IMR-90 (cell line): ENCODE measurements around the gene USP16. TPM values are rescaled to one million over a fixed set of nuclear protein-coding genes. Genes with fewer than 3 reads are reported as not detected.

Experiments
- ATAC-seq: fragments of 200-7000 bp; cut with Tn5 transposase; 2 replicates; pipeline ENCODE4 v1.9.1; 2020; ENCODE audit warnings: low read depth, mild to moderate bottlenecking, moderate library complexity
- BruUV-seq: library from RNA; stranded (reverse); fragments of 400-500 nt; replicated peaks from 2 replicates; lab custom pipeline; 2021; lab: Mats Ljungman, UMichigan
- CTCF ChIA-PET: fragments of 300-600 bp; formaldehyde crosslinking; extraction: SDS; loops from one replicate; lab custom pipeline; 2021; ENCODE audit warnings: antibody characterized with exemption; lab: Yijun Ruan, JAX
- POLR2A ChIA-PET: fragments of 300-600 bp; sonication (Branson Sonifier 250); formaldehyde crosslinking; loops from one replicate; lab custom pipeline; 2022; ENCODE audit warnings: antibody characterized with exemption; ENCODE audit not compliant: unreplicated experiment; lab: Charles Lee
- DNase-seq: peaks from one replicate; pipeline ENCODE4 v3.0.0; 2013
- H2AFZ ChIP-seq: replicated peaks from 2 replicates; pipeline ENCODE3; 2013; ENCODE audit warnings: low read length, mild to moderate bottlenecking; ENCODE audit not compliant: poor library complexity
- H2AK5ac ChIP-seq: 2 replicates; pipeline ENCODE4 v1.6.1; 2013; ENCODE audit warnings: low read depth, low read length, inconsistent platforms
- H2AK9ac ChIP-seq: replicated peaks from 2 replicates; pipeline ENCODE3; 2013; ENCODE audit warnings: mild to moderate bottlenecking, low read depth, low read length, moderate library complexity; ENCODE audit not compliant: poor library complexity
- H2BK120ac ChIP-seq: 2 replicates; pipeline ENCODE4 v1.6.1; 2013; ENCODE audit warnings: low read depth, low read length, inconsistent platforms
- H2BK15ac ChIP-seq: 3 replicates; pipeline ENCODE4 v1.6.1; 2013; ENCODE audit warnings: low read depth, low read length, inconsistent platforms
- H2BK20ac ChIP-seq: 2 replicates; pipeline ENCODE4 v1.6.1; 2013; ENCODE audit warnings: low read depth, mild to moderate bottlenecking, inconsistent platforms, low read length, moderate library complexity
- H2BK5ac ChIP-seq: 2 replicates; pipeline ENCODE4 v1.6.1; 2013; ENCODE audit warnings: mild to moderate bottlenecking, low read depth, low read length, inconsistent platforms; ENCODE audit not compliant: poor library complexity, severe bottlenecking
- H3K14ac ChIP-seq: replicated peaks from 2 replicates; pipeline ENCODE4 v1.6.1; 2013; ENCODE audit warnings: low read depth, low read length, inconsistent platforms
- H3K18ac ChIP-seq: 2 replicates; pipeline ENCODE4 v1.6.1; 2013; ENCODE audit warnings: low read depth, low read length, control low read depth
- H3K23ac ChIP-seq: 2 replicates; pipeline ENCODE4 v1.6.1; 2013; ENCODE audit warnings: low read depth, low read length, inconsistent platforms
- H3K27ac ChIP-seq: 2 replicates; pipeline ENCODE4 v1.5.1; 2013; ENCODE audit warnings: mild to moderate bottlenecking, control low read depth, low read length; ENCODE audit not compliant: insufficient read depth
- H3K27me3 ChIP-seq: 2 replicates; pipeline ENCODE4 v1.6.1; 2013; ENCODE audit warnings: low read length; ENCODE audit not compliant: control insufficient read depth, insufficient read depth
- H3K36me3 ChIP-seq: 2 replicates; pipeline ENCODE4 v1.6.1; 2013; ENCODE audit warnings: low read length, mixed read lengths; ENCODE audit not compliant: control insufficient read depth, insufficient read depth
- H3K4ac ChIP-seq: 2 replicates; pipeline ENCODE4 v1.6.1; 2013; ENCODE audit warnings: low read depth, low read length, inconsistent platforms
- H3K4me1 ChIP-seq: 2 replicates; pipeline ENCODE4 v1.6.1; 2013; ENCODE audit warnings: low read length, mixed read lengths; ENCODE audit not compliant: control insufficient read depth, insufficient read depth
- H3K4me2 ChIP-seq: 2 replicates; pipeline ENCODE4 v1.6.1; 2013; ENCODE audit warnings: low read depth, mild to moderate bottlenecking, control low read depth, low read length, moderate library complexity
- H3K4me3 ChIP-seq: 2 replicates; pipeline ENCODE4 v1.5.1; 2013; ENCODE audit warnings: low read depth, mild to moderate bottlenecking, control low read depth, low read length, moderate library complexity; ENCODE audit not compliant: insufficient read depth
- H3K56ac ChIP-seq: 2 replicates; pipeline ENCODE4 v1.6.1; 2013; ENCODE audit warnings: low read length, inconsistent platforms; ENCODE audit not compliant: insufficient read depth; ENCODE audit errors: extremely low read depth
- H3K79me1 ChIP-seq, 2 experiments: 2 replicates each; pipeline ENCODE4 v1.6.1; 2013; ENCODE audit warnings: low read length in 2 of 2, inconsistent platforms in 1 of 2, low read depth in 1 of 2
- H3K9ac ChIP-seq: 2 replicates; pipeline ENCODE4 v1.6.1; 2013; ENCODE audit warnings: low read depth, low read length, control low read depth
- H3K9me1 ChIP-seq: 2 replicates; pipeline ENCODE4 v1.6.1; 2013; ENCODE audit warnings: low read length, inconsistent platforms; ENCODE audit not compliant: insufficient read depth
- H3K9me3 ChIP-seq: 2 replicates; pipeline ENCODE4 v1.6.1; 2013; ENCODE audit warnings: low read length; ENCODE audit not compliant: control insufficient read depth, insufficient read depth
- H4K20me1 ChIP-seq: 2 replicates; pipeline ENCODE4 v1.6.1; 2013; ENCODE audit warnings: low read length, inconsistent platforms; ENCODE audit not compliant: insufficient read depth
- H4K5ac ChIP-seq: 2 replicates; pipeline ENCODE4 v1.6.1; 2013; ENCODE audit warnings: mild to moderate bottlenecking, low read depth, low read length, control low read depth
- H4K8ac ChIP-seq, 2 experiments: 2 replicates each; pipeline ENCODE4 v1.6.1; 2013; ENCODE audit warnings: low read depth in 2 of 2, low read length in 2 of 2, control low read depth in 1 of 2, inconsistent platforms in 1 of 2
- H4K91ac ChIP-seq: 2 replicates; pipeline ENCODE4 v1.6.1; 2013; ENCODE audit warnings: low read depth, low read length, inconsistent platforms; ENCODE audit not compliant: insufficient read depth
- BHLHE40 ChIP-seq: fragments of 150-350 bp; IDR thresholded peaks from 2 replicates; pipeline ENCODE4 v1.6.1; 2016; ENCODE audit warnings: mild to moderate bottlenecking, low read depth, low read length
- CEBPB ChIP-seq: IDR thresholded peaks from 2 replicates; pipeline ENCODE4 v1.6.1; 2012; ENCODE audit warnings: low read depth, low read length, improper control_type of control experiment
- CHD1 ChIP-seq: IDR thresholded peaks from 2 replicates; pipeline ENCODE4 v1.6.1; 2012; ENCODE audit warnings: low read depth, low read length, improper control_type of control experiment
- ELK1 ChIP-seq: fragments of 150-350 bp; IDR thresholded peaks from 2 replicates; pipeline ENCODE4 v1.6.1; 2016; ENCODE audit warnings: low read depth, mild to moderate bottlenecking, low read length, moderate library complexity, borderline replicate concordance
- FOS ChIP-seq: fragments of 150-350 bp; IDR thresholded peaks from 2 replicates; pipeline ENCODE4 v1.6.1; 2016; ENCODE audit warnings: low read depth, low read length
- MAFK ChIP-seq: IDR thresholded peaks from 2 replicates; pipeline ENCODE4 v1.6.1; 2012; ENCODE audit warnings: low read depth, low read length, improper control_type of control experiment
- MAZ ChIP-seq: IDR thresholded peaks from 2 replicates; pipeline ENCODE4 v1.6.1; 2012; ENCODE audit warnings: low read depth, mild to moderate bottlenecking, low read length, improper control_type of control experiment, moderate library complexity, borderline replicate concordance
- MXI1 ChIP-seq: IDR thresholded peaks from 2 replicates; pipeline ENCODE4 v1.6.1; 2012; ENCODE audit warnings: low read depth, mild to moderate bottlenecking, low read length, moderate library complexity, borderline replicate concordance
- NFE2L2 ChIP-seq: fragments of 150-350 bp; IDR thresholded peaks from 2 replicates; pipeline ENCODE4 v1.6.1; 2016; ENCODE audit warnings: low read depth, mild to moderate bottlenecking, low read length
- POLR2A ChIP-seq: IDR thresholded peaks from 2 replicates; pipeline ENCODE4 v1.6.1; 2012; ENCODE audit warnings: mild to moderate bottlenecking, low read depth, low read length
- RCOR1 ChIP-seq: IDR thresholded peaks from 2 replicates; pipeline ENCODE4 v1.6.1; 2012; ENCODE audit warnings: mild to moderate bottlenecking, low read length, improper control_type of control experiment; ENCODE audit not compliant: insufficient replicate concordance
- RFX5 ChIP-seq: IDR thresholded peaks from 2 replicates; pipeline ENCODE4 v1.8.0; 2012; ENCODE audit warnings: low read depth, mild to moderate bottlenecking, low read length, moderate library complexity
- SMC3 ChIP-seq: fragments of 150-350 bp; IDR thresholded peaks from 2 replicates; pipeline ENCODE4 v1.6.1; 2016; ENCODE audit warnings: low read depth, mild to moderate bottlenecking, antibody characterized with exemption, low read length, moderate library complexity
- WGBS, 2 experiments: methylation state at CpG; one replicate each; pipeline versions ENCODE4 v1.1.5 to v1.1.7; 2013; ENCODE audit warnings: missing lambda C conversion rate in 2 of 2; ENCODE audit not compliant: insufficient read length in 1 of 2; ENCODE audit errors: extremely low coverage in 2 of 2; 5-methylcytosine and 5-hydroxymethylcytosine counted together
- dilution Hi-C: fragments of 300-500 bp; cut with HindIII; formaldehyde crosslinking; loops from one replicate; pipeline ENCODE4 v1.14.3; 2018; ENCODE audit warnings: low sequenced_read_pairs; ENCODE audit not compliant: unreplicated experiment
- in situ Hi-C: fragments of 300-500 bp; cut with MboI; formaldehyde crosslinking; loops from 3 replicates; pipeline ENCODE4 v1.14.3; 2019; ENCODE audit warnings: low sequenced_read_pairs, inconsistent platforms, mixed read lengths
- intact Hi-C: fragments of 100-400 bp; cut with micrococcal nuclease; formaldehyde crosslinking; loops from 2 replicates; pipeline ENCODE4 v1.10.0; 2022
- polyA plus RNA-seq, 3 experiments: library from polyadenylated mRNA; depleted of rRNA; stranded (reverse); fragments of >200 nt; gene quantifications; 2 replicates each; pipeline ENCODE4 v1.2.3, GENCODE V29; 2012; ENCODE audit warnings: low replicate concordance in 1 of 3
- total RNA-seq: library from RNA; depleted of rRNA; stranded (reverse); fragments of >200 nt; gene quantifications from 2 replicates; pipeline ENCODE4 v1.2.3, GENCODE V29; 2012
- TF ChIP-seq, protein P1 (sequence below): conservative IDR thresholded peaks from 2 replicates; pipeline ENCODE4 v1.5.1; 2012; ENCODE audit warnings: mild to moderate bottlenecking, low read depth, low read length, improper control_type of control experiment
- TF ChIP-seq, protein P2 (sequence below): fragments of 150-350 bp; IDR thresholded peaks from 2 replicates; pipeline ENCODE4 v1.6.1; 2017; ENCODE audit warnings: mild to moderate bottlenecking, antibody characterized with exemption, low read length, low read depth

The USP16 gene
- total and polyA plus RNA-seq, 2 of the 4 experiments (the other 2 are of a cell fraction), result 15.5 to 28.7 TPM

- no peak for ATAC-seq
- intact Hi-C loops, result no loop called here
- BruUV-seq, result no TSS peak
- no peak for TF ChIP-seq RCOR1
- TF ChIP-seq CHD1, result no peak
- TF ChIP-seq MAFK, result no peak
- TF ChIP-seq RFX5, result no peak
- TF ChIP-seq NFE2L2, result no peak
- no peak for TF ChIP-seq BHLHE40
- no peak for TF ChIP-seq ELK1
- no peak for TF ChIP-seq POLR2A
- no peak for TF ChIP-seq CEBPB
- TF ChIP-seq, protein P1, sequence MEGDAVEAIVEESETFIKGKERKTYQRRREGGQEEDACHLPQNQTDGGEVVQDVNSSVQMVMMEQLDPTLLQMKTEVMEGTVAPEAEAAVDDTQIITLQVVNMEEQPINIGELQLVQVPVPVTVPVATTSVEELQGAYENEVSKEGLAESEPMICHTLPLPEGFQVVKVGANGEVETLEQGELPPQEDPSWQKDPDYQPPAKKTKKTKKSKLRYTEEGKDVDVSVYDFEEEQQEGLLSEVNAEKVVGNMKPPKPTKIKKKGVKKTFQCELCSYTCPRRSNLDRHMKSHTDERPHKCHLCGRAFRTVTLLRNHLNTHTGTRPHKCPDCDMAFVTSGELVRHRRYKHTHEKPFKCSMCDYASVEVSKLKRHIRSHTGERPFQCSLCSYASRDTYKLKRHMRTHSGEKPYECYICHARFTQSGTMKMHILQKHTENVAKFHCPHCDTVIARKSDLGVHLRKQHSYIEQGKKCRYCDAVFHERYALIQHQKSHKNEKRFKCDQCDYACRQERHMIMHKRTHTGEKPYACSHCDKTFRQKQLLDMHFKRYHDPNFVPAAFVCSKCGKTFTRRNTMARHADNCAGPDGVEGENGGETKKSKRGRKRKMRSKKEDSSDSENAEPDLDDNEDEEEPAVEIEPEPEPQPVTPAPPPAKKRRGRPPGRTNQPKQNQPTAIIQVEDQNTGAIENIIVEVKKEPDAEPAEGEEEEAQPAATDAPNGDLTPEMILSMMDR, result no peak
- TF ChIP-seq, protein P2, sequence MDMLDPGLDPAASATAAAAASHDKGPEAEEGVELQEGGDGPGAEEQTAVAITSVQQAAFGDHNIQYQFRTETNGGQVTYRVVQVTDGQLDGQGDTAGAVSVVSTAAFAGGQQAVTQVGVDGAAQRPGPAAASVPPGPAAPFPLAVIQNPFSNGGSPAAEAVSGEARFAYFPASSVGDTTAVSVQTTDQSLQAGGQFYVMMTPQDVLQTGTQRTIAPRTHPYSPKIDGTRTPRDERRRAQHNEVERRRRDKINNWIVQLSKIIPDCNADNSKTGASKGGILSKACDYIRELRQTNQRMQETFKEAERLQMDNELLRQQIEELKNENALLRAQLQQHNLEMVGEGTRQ, result no peak
- no peak for TF ChIP-seq MAZ
- no peak for TF ChIP-seq MXI1
- no peak for TF ChIP-seq SMC3
- TF ChIP-seq FOS, result no peak
Measured at GRCh38 chr21:29096218-29097015, 71.9 kb downstream of the USP16 start.

More at GRCh38 chr21:29096218-29097015, 71.9 kb downstream of the USP16 start:
- Histone ChIP-seq H3K9ac (no peak overlapping the region), H2BK5ac (no peak overlapping the region), H2BK120ac (no peak overlapping the region), H4K8ac (no peak overlapping the region), H2AK9ac (no peak overlapping the region), H4K91ac (no peak overlapping the region), H4K20me1 (no peaks in the 10 kb centered on the region), H3K56ac (no peak overlapping the region), H2BK20ac (no peak overlapping the region), H3K4me2 (no peak overlapping the region), H3K4ac (no peak overlapping the region), H4K5ac (no peak overlapping the region), H3K14ac (no peak overlapping the region), H3K9me1 (peaks cover 3% of the 10 kb centered on the region; the same call in 1 of the 2 replicates), H2AFZ (no peak overlapping the region), H3K79me1 (peaks cover 0 to 10% of the 10 kb centered on the region in 2 experiments; a peak in 2 of 4 replicates), H3K23ac (no peak overlapping the region), H2AK5ac (no peak overlapping the region), H2BK15ac (peak overlapping the region; percentile 25; the same call in 1 of the 3 replicates), H3K27ac (no peak overlapping the region), H3K36me3 (no peaks in the 10 kb centered on the region), H3K9me3 (no peaks in the 10 kb centered on the region), H3K4me3 (no peak overlapping the region), H3K4me1 (peaks cover 13% of the 10 kb centered on the region), H3K27me3 (no peaks in the 10 kb centered on the region), H3K18ac (no peak overlapping the region)
- in situ Hi-C loops, result loop anchor here (25.0 kb wide), 1 partner anchor 1991 kb away; no protein-coding TSS in a partner anchor
- ChIA-PET CTCF (interaction anchor here (0.6 to 1.0 kb wide), 2 partner anchors 39 to 68 kb away, joined by 3 read pairs; no protein-coding TSS in a partner anchor), POLR2A (no interaction called here)
- no CpG with 5 or more reads among the region's 8 CpGs for WGBS, 2 experiments
- dilution Hi-C loops, result no loop called here
- DNase-seq, result no peak
